KOPT-K1 (cell line): Measurements from ENCODE around the gene COL5A2.

Experiments used
- H3K27ac ChIP-seq: fragments of 200-600 bp; sonication (generic); 2 replicates; pipeline ENCODE4 v1.5.1; 2016; ENCODE audit warnings: antibody characterized with exemption, mild to moderate bottlenecking, low read depth, low read length; ENCODE audit not compliant: poor library complexity, severe bottlenecking
- H3K36me3 ChIP-seq: fragments of 200-600 bp; sonication (generic); 2 replicates; pipeline ENCODE4 v1.5.1; 2017; ENCODE audit warnings: antibody characterized with exemption, mild to moderate bottlenecking, low read length, moderate library complexity; ENCODE audit not compliant: insufficient read depth
- H3K9me3 ChIP-seq: fragments of 200-600 bp; sonication (generic); 2 replicates; pipeline ENCODE4 v1.5.1; 2017; ENCODE audit warnings: antibody characterized with exemption, low read length, mild to moderate bottlenecking; ENCODE audit not compliant: insufficient read depth, poor library complexity, severe bottlenecking

COL5A2 gene

DNA sequence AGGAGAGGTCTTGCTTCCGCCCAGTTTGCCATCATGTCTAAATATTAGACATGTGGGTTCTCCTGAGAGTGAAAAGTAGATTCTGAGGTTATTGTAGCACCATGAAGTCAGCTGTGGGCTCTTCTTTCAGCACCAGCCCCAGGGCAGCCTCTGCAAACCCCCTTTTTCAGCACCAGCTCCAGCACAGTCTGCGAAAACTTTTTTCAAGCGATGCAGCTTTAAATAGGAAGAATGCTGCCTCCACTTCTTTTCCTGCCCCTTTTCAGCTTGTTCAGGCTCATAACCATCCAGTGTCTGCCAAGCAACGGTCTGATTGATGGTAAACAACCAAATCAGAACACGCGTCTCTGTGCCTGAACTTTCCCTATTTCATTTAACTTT lies at the start of gene COL5A2:
TSS of gene COL5A2 (minus strand) at position 192 of the 381 bp plus-strand sequence. CDS start at position 35, 157 bp downstream.
- no peak within 1 kb of the TSS for H3K27ac ChIP-seq
- H3K36me3 ChIP-seq, result no peaks in the 10 kb centered on the region
- H3K9me3 ChIP-seq, result no peaks in the 10 kb centered on the region

DNA sequence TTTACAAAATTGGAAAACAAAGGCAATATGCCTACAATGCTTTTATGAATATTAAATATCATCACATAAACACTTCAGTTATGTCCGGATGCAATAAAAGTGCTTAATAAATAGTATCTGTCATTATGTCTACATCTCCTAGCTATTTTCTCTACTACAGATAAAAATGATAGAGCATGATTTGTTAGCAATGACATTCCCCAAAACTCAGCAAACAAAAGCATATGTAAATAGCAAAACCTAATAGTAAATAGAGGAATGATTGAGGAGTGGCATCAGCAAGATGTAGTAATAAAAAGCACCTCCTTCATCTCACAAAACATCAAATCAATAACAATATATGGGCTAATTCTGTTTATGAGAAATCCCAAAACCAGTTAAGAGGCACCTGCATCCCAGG lies 46.5 kb upstream of the COL5A2 start:
- no peaks in the 10 kb centered on the region for H3K9me3 ChIP-seq
- H3K36me3 ChIP-seq, result no peaks in the 10 kb centered on the region
- no peak overlapping the region for H3K27ac ChIP-seq

- Histone ChIP-seq H3K9me3 (no peaks in the 10 kb centered on the region), H3K36me3 (no peaks in the 10 kb centered on the region), H3K27ac (no peak overlapping the region)
These were observed 45.5 kb upstream of the COL5A2 start for GRCh38 chr2:189225032-189225431.

GRCh38 chr2:189222468-189223105 lies 43.0 kb upstream of the COL5A2 start:
- Histone ChIP-seq H3K36me3 (no peaks in the 10 kb centered on the region), H3K27ac (no peak overlapping the region), H3K9me3 (no peaks in the 10 kb centered on the region)

DNA sequence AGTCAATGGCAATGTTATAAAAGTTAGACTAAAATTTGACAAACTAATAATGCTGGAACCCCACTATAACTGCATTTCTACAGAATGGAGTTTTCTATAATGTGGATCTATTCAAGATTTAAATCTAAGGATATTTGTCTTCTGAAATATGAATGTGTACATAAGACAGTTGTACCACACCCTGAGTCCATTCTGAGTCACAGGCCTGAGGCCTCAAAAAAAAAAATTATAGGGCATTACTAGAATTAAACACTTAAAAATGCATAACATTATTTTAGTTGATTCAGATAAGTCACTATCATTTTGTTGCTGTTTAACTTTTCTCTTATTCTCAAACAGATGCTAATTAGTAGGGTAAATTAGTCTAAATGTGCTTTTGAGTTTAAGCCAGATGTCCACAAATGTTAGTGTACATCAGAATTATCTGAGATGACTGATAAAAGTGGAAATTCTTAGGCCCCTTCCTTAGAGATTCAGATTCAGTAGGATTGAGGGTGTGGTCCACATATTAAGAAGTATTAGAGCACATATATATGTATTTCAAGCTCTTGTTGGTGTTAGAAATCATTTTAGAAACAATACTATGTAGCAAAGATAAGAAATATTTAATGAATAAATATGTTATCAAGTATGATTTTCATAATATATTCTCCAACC lies 42.4 kb upstream of the COL5A2 start:
- Histone ChIP-seq H3K27ac (no peak overlapping the region), H3K36me3 (no peaks in the 10 kb centered on the region), H3K9me3 (no peaks in the 10 kb centered on the region)

DNA sequence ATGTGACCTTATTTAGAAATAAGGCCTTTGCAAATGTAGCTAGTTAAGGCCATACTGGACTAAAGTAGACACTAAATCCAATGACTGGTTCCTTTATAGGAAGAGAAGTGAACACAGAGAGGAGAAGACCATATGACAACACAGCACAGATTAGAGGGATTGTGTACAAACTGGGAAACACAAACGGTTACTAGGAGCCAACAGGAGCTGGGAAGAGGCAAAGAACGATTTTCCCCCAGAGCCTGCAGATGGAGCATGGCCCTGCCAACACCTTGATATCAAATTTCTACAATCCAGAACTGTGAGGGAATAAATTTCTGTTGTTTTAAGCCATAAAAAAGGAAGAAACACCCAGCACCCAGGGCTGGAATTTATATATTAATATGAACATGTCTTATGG lies 38.7 kb upstream of the COL5A2 start:
- Histone ChIP-seq H3K36me3 (no peaks in the 10 kb centered on the region), H3K9me3 (no peaks in the 10 kb centered on the region), H3K27ac (no peak overlapping the region)

DNA sequence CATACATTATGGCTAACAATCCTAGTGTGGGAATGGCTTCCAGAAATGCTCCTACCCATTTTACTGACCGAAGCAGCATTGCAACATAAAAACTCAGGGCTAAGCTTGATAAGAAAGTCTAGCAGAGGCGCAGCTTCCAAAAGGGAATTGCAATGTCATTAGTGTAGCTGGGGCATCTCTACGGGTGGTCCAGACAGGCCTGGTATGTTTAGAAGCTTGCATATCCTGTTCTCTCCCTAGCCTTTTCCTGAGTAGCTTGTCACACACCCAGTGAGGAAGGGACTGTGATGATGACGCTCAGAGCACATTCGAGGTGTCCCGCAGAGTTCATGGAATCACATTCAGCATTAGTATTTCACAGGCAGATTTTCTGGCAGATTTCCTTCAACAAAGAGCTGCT lies 38.0 kb upstream of the COL5A2 start:
- H3K9me3 ChIP-seq, result no peaks in the 10 kb centered on the region
- no peak overlapping the region for H3K27ac ChIP-seq
- H3K36me3 ChIP-seq, result no peaks in the 10 kb centered on the region

GRCh38 chr2:189217051-189217450 lies 37.5 kb upstream of the COL5A2 start:
- no peaks in the 10 kb centered on the region for H3K9me3 ChIP-seq
- H3K27ac ChIP-seq, result no peak overlapping the region

DNA sequence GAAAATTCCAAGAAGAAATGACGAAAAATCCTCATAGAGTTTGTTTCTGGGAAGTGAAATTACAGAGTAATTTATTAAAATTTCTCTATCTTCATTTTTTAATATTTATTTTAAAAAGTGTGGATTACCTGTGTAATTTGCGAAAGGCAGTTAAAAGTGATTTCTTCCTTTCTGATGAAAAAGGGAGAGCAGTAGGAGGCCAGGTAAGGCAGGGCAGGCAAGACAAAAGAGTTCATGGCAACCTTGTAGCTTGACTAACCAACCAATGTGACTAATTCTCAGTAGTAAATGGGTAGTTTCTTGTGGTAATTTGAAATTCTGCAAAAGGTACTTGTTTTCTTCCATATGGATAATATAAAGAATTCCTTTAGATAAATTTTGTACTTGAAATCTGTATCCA lies 34.9 kb upstream of the COL5A2 start:
- Histone ChIP-seq H3K9me3 (no peaks in the 10 kb centered on the region), H3K27ac (no peak overlapping the region), H3K36me3 (no peaks in the 10 kb centered on the region)

More at GRCh38 chr2:189217051-189217450, 37.5 kb upstream of the COL5A2 start:
- no peaks in the 10 kb centered on the region for H3K36me3 ChIP-seq

GRCh38 chr2:189213250-189213649 lies 33.7 kb upstream of the COL5A2 start:
- no peaks in the 10 kb centered on the region for H3K9me3 ChIP-seq
- no peak overlapping the region for H3K27ac ChIP-seq
- no peaks in the 10 kb centered on the region for H3K36me3 ChIP-seq

- Histone ChIP-seq H3K9me3 (no peaks in the 10 kb centered on the region), H3K27ac (no peak overlapping the region), H3K36me3 (no peaks in the 10 kb centered on the region)
These were observed 30.9 kb upstream of the COL5A2 start for GRCh38 chr2:189210250-189211087.

- Histone ChIP-seq H3K27ac (no peak overlapping the region), H3K36me3 (no peaks in the 10 kb centered on the region), H3K9me3 (no peaks in the 10 kb centered on the region)
These were observed 28.7 kb upstream of the COL5A2 start for GRCh38 chr2:189208254-189208653.

DNA sequence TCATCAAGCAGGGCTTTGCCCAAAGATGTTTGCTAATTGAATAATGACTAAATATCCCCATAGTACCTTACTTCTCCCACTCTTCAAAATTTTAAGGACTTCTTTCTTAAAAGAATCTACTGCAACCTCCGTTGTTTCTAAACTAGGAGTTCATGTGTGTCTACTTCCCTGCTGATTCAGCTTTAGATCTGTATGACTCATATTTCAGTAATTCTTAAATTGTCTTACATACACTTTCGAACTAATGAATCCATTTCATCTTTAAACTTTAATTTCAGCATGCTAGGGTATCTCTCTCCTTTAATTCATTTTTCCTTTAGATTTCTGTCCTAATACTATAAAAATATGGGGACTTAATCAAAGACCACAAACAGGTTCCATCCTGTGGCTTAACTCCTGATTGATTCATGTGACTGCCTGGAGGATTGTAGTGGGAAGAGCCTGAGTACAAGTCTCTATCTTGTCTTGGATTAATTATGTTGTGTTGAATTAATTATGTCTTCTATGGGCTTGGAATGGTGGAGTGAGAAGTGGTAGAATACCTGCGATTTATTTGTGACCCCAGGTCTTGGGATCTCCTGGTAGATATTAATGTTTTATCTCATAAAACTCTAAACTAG lies 24.9 kb upstream of the COL5A2 start:
- Histone ChIP-seq H3K9me3 (no peaks in the 10 kb centered on the region), H3K27ac (no peak overlapping the region)

DNA sequence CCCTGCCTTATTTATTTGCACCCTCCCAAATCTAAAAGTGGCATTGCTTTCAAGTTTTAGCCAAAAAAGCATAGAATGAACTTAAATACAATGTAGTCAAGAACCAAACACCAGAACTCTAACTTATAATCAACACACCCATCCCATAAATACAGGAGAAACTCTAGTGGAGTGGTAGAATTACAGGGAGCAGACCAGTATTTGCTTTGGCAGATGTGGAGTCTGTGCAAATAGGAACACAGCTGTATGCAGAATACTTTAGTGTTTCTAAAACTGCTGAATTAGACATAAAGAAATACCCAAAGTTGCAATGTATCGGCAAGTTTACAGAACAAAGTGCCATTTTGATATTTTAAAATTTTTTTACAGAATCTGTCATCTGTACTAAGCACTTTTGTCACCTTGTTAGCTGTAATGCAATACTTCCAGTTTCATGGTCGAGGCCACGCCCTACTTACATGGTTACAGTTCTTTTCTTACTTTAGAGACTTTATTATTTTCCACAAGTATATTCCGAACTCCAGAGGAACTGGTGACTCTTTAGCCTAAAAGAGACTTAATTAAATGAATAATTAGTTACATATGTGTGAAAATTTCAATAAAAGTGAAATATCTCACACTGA lies 23.7 kb upstream of the COL5A2 start:
- Histone ChIP-seq H3K27ac (no peak overlapping the region), H3K36me3 (no peaks in the 10 kb centered on the region), H3K9me3 (no peaks in the 10 kb centered on the region)

More for the DNA sequence above, 24.9 kb upstream of the COL5A2 start:
- H3K36me3 ChIP-seq, result no peaks in the 10 kb centered on the region

DNA sequence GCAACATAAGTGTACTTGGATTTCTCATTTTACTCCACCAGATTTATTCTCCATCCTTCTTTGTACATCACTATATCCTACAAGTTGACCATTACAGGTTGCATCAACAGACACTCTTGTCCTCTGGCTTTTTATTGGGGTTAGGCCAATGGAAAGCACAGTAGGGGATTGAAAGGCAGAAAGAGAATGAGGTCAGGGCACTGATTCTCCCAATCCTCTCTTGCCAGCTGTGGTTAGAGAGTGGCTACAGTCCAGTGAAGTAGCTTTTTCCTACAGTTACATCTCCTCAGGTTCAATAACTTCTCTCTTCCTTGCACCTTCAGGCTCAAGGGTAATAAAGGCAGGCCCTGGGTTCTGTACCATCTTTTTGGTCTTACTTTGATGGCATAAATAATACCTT lies 20.2 kb upstream of the COL5A2 start:
- no peaks in the 10 kb centered on the region for H3K9me3 ChIP-seq
- H3K27ac ChIP-seq, result no peak overlapping the region
- H3K36me3 ChIP-seq, result no peaks in the 10 kb centered on the region
